ENCODE measurements around the gene LIPC.

- TF ChIP-seq RAD21 (IDR thresholded peaks at IDR 0.05; ENCODE audit: low read length) (no peak), GATA2 (CRISPR knock-in tag; IDR thresholded peaks at IDR 0.05) (no peak), CTCF (IDR thresholded peaks at IDR 0.05) (no peak), SIN3A (IDR thresholded peaks at IDR 0.05; ENCODE audit: borderline replicate concordance, low read depth, low read length) (no peak)
These were observed 119.4 kb downstream of the LIPC start for GRCh38 chr15:58551084-58551763.
